Mesendoderm (in vitro differentiated cells): ENCODE results near the gene PGAM2.

Source experiments
- DNase-seq: peaks from one replicate; pipeline ENCODE4 v3.0.0; 2013
- H2AK5ac ChIP-seq: 2 replicates; pipeline ENCODE4 v1.6.1; 2013; ENCODE audit warnings: low read length, inconsistent platforms
- H2BK120ac ChIP-seq: 2 replicates; pipeline ENCODE4 v1.6.1; 2013; ENCODE audit warnings: low read depth, mild to moderate bottlenecking, low read length, moderate library complexity, mixed read lengths
- H2BK15ac ChIP-seq: replicated peaks from 2 replicates; pipeline ENCODE4 v1.6.1; 2013; ENCODE audit warnings: low read depth, mild to moderate bottlenecking, moderate library complexity
- H2BK5ac ChIP-seq: 2 replicates; pipeline ENCODE4 v1.6.1; 2013; ENCODE audit warnings: low read length, inconsistent platforms
- H3K18ac ChIP-seq: 2 replicates; pipeline ENCODE4 v1.6.1; 2013; ENCODE audit warnings: mild to moderate bottlenecking, low read length, mixed read lengths
- H3K23ac ChIP-seq: one replicate; pipeline ENCODE4 v1.6.1; 2013; ENCODE audit warnings: low read length
- H3K27ac ChIP-seq: 2 replicates; pipeline ENCODE4 v1.5.1; 2013; ENCODE audit warnings: low read depth, mild to moderate bottlenecking, inconsistent platforms, low read length, moderate library complexity
- H3K27me3 ChIP-seq: 2 replicates; pipeline ENCODE4 v1.6.1; 2013; ENCODE audit warnings: low read length, control low read depth, mild to moderate bottlenecking, inconsistent platforms; ENCODE audit not compliant: insufficient read depth, poor library complexity
- H3K36me3 ChIP-seq: 2 replicates; pipeline ENCODE4 v1.6.1; 2013; ENCODE audit warnings: low read length, inconsistent platforms; ENCODE audit not compliant: control insufficient read depth, insufficient read depth
- H3K4ac ChIP-seq: one replicate; pipeline ENCODE4 v1.6.1; 2013; ENCODE audit warnings: low read depth, mild to moderate bottlenecking, low read length, moderate library complexity
- H3K4me1 ChIP-seq: 2 replicates; pipeline ENCODE4 v1.6.1; 2013; ENCODE audit warnings: low read depth, low read length, inconsistent platforms; ENCODE audit not compliant: control insufficient read depth
- H3K4me2 ChIP-seq: 2 replicates; pipeline ENCODE4 v1.6.1; 2013; ENCODE audit warnings: low read length
- H3K4me3 ChIP-seq: 2 replicates; pipeline ENCODE4 v1.5.1; 2013; ENCODE audit warnings: mild to moderate bottlenecking, low read length
- H3K56ac ChIP-seq: one replicate; pipeline ENCODE4 v1.6.1; 2013; ENCODE audit warnings: low read length
- H3K79me1 ChIP-seq: 2 replicates; pipeline ENCODE4 v1.6.1; 2013; ENCODE audit warnings: low read length, inconsistent platforms
- H3K79me2 ChIP-seq: 2 replicates; pipeline ENCODE4 v1.6.1; 2013; ENCODE audit warnings: mild to moderate bottlenecking, low read length; ENCODE audit not compliant: control insufficient read depth, insufficient read depth
- H3K9ac ChIP-seq: 2 replicates; pipeline ENCODE4 v1.6.1; 2013; ENCODE audit warnings: low read length, inconsistent platforms
- H4K5ac ChIP-seq: one replicate; pipeline ENCODE4 v1.6.1; 2013; ENCODE audit warnings: low read length
- H4K8ac ChIP-seq: one replicate; pipeline ENCODE4 v1.6.1; 2013; ENCODE audit warnings: low read depth, mild to moderate bottlenecking, control low read depth, low read length, moderate library complexity
- WGBS: extraction: QIAGEN DNeasy Blood & Tissue Kit; methylation state at CpG from one replicate; pipeline ENCODE4 v1.1.7; 2013; ENCODE audit warnings: low lambda C conversion rate, missing lambda C conversion rate; ENCODE audit not compliant: insufficient coverage; ENCODE audit errors: extremely low coverage; 5-methylcytosine and 5-hydroxymethylcytosine counted together

PGAM2 gene

GRCh38 chr7:44061645-44062179 is 3.7 kb downstream of the PGAM2 start:
- Histone ChIP-seq H3K9ac (no peak overlapping the region), H2BK5ac (no peak overlapping the region), H2BK15ac (no peak overlapping the region), H4K5ac (no peak overlapping the region), H3K79me1 (no peaks in the 10 kb centered on the region), H4K8ac (no peak overlapping the region), H3K27me3 (no peaks in the 10 kb centered on the region), H3K23ac (no peak overlapping the region), H3K4ac (no peak overlapping the region), H3K36me3 (peaks cover 7% of the 10 kb centered on the region), H2BK120ac (no peak overlapping the region), H3K56ac (no peak overlapping the region), H3K27ac (no peak overlapping the region), H3K18ac (no peak overlapping the region), H3K4me1 (peaks cover 4% of the 10 kb centered on the region), H3K4me2 (no peak overlapping the region), H3K4me3 (no peak overlapping the region), H3K79me2 (no peaks in the 10 kb centered on the region), H2AK5ac (no peak overlapping the region)
- DNase-seq: no peak
- WGBS: no CpG with 5 or more reads among the region's 8 CpGs

GRCh38 chr7:44060948-44061644 is 4.3 kb downstream of the PGAM2 start:
- H4K5ac ChIP-seq: no peak overlapping the region
- H2BK120ac ChIP-seq: no peak overlapping the region
- H2AK5ac ChIP-seq: no peak overlapping the region
- peaks cover 7% of the 10 kb centered on the region for H3K36me3 ChIP-seq
- H2BK5ac ChIP-seq: no peak overlapping the region
- no peaks in the 10 kb centered on the region for H3K27me3 ChIP-seq
- no peak overlapping the region for H2BK15ac ChIP-seq
- no peak for DNase-seq
- no peak overlapping the region for H3K18ac ChIP-seq
- WGBS: no CpG with 5 or more reads among the region's 8 CpGs
- no peak overlapping the region for H3K4me3 ChIP-seq
- H3K27ac ChIP-seq: no peak overlapping the region
- H3K79me1 ChIP-seq: no peaks in the 10 kb centered on the region
- H3K56ac ChIP-seq: no peak overlapping the region
- no peaks in the 10 kb centered on the region for H3K79me2 ChIP-seq
- H3K9ac ChIP-seq: no peak overlapping the region
- no peak overlapping the region for H4K8ac ChIP-seq
- H3K4ac ChIP-seq: no peak overlapping the region
- H3K23ac ChIP-seq: no peak overlapping the region
- peaks cover 3% of the 10 kb centered on the region for H3K4me1 ChIP-seq
- no peak overlapping the region for H3K4me2 ChIP-seq

GRCh38 chr7:44060091-44060947 is 5.0 kb downstream of the PGAM2 start:
- H3K79me1 ChIP-seq: no peaks in the 10 kb centered on the region
- H3K56ac ChIP-seq: no peak overlapping the region
- no peaks in the 10 kb centered on the region for H3K79me2 ChIP-seq
- H3K4me3 ChIP-seq: no peak overlapping the region
- no peak overlapping the region for H2BK5ac ChIP-seq
- H4K5ac ChIP-seq: no peak overlapping the region
- H3K36me3 ChIP-seq: peaks cover 7% of the 10 kb centered on the region
- H3K4me2 ChIP-seq: no peak overlapping the region
- H2BK15ac ChIP-seq: no peak overlapping the region
- no peak overlapping the region for H3K18ac ChIP-seq
- no peaks in the 10 kb centered on the region for H3K27me3 ChIP-seq
- H3K9ac ChIP-seq: no peak overlapping the region
- no peak overlapping the region for H3K4ac ChIP-seq
- H3K27ac ChIP-seq: no peak overlapping the region
- no peak for DNase-seq
- H3K4me1 ChIP-seq: peaks cover 1% of the 10 kb centered on the region
- no peak overlapping the region for H4K8ac ChIP-seq
- no CpG with 5 or more reads among the region's 21 CpGs for whole genome bisulfite sequencing
- no peak overlapping the region for H3K23ac ChIP-seq
- no peak overlapping the region for H2BK120ac ChIP-seq
- no peak overlapping the region for H2AK5ac ChIP-seq

- no CpG with 5 or more reads among the region's 14 CpGs for WGBS
- H2BK15ac ChIP-seq: no peak overlapping the region
- H3K79me1 ChIP-seq: no peaks in the 10 kb centered on the region
- H3K18ac ChIP-seq: no peak overlapping the region
- H3K4ac ChIP-seq: no peak overlapping the region
- H2BK5ac ChIP-seq: no peak overlapping the region
- H2AK5ac ChIP-seq: no peak overlapping the region
- no peak overlapping the region for H2BK120ac ChIP-seq
- H3K23ac ChIP-seq: no peak overlapping the region
- H3K4me1 ChIP-seq: no peaks in the 10 kb centered on the region
- H3K9ac ChIP-seq: no peak overlapping the region
- no peak overlapping the region for H3K56ac ChIP-seq
- H3K36me3 ChIP-seq: peaks cover 7% of the 10 kb centered on the region
- DNase-seq: no peak
- no peaks in the 10 kb centered on the region for H3K79me2 ChIP-seq
- no peak overlapping the region for H3K4me3 ChIP-seq
- no peaks in the 10 kb centered on the region for H3K27me3 ChIP-seq
- H3K4me2 ChIP-seq: no peak overlapping the region
- H3K27ac ChIP-seq: no peak overlapping the region
- H4K5ac ChIP-seq: no peak overlapping the region
- no peak overlapping the region for H4K8ac ChIP-seq
These were observed 5.9 kb downstream of the PGAM2 start for GRCh38 chr7:44059219-44060090.

GRCh38 chr7:44058759-44059218 is 6.6 kb downstream of the PGAM2 start:
- Histone ChIP-seq H4K5ac (no peak overlapping the region), H3K56ac (no peak overlapping the region), H2BK5ac (no peak overlapping the region), H3K79me1 (no peaks in the 10 kb centered on the region), H3K79me2 (no peaks in the 10 kb centered on the region), H3K4me2 (no peak overlapping the region), H3K4me3 (no peak overlapping the region), H3K4me1 (no peaks in the 10 kb centered on the region), H3K4ac (no peak overlapping the region), H2BK15ac (no peak overlapping the region), H3K9ac (no peak overlapping the region), H2BK120ac (no peak overlapping the region), H4K8ac (no peak overlapping the region), H2AK5ac (no peak overlapping the region), H3K36me3 (peaks cover 7% of the 10 kb centered on the region), H3K27ac (no peak overlapping the region), H3K18ac (no peak overlapping the region), H3K23ac (no peak overlapping the region), H3K27me3 (no peaks in the 10 kb centered on the region)
- no peak for DNase-seq
- no CpG with 5 or more reads among the region's 7 CpGs for WGBS
